Natural killer cell treated with Interleukin-12 subunit alpha and Interleukin-12 subunit beta and Interleukin-15 and Interleukin-18, amount 100 ng/mL, for 72 hours (primary cell): ENCODE results near the gene PRAMEF5. TPM values are rescaled to one million over a fixed set of nuclear protein-coding genes. Genes with fewer than 3 reads are reported as not detected.
"Not testable (repeated sequence)": the region's sequence is repeated elsewhere in the genome, so short reads cannot be mapped to it uniquely, and the experiment has no call there.

Experiments
- ATAC-seq, 2 donors: fragments of 150-1000 bp; cut with Tn5 transposase in 1 of 2; sonication (Bioruptor Pico), chemical (Tn5 transposase) in 1 of 2; 2 replicates each; pipeline ENCODE4 v1.10.0; 2021
- DNase-seq: peaks from one replicate; pipeline ENCODE4 v3.0.0; 2022; ENCODE audit warnings: low spot score
- H3K27ac Mint-ChIP-seq, 2 donors: 1 replicate in 1 of 2; 2 replicates in 1 of 2; pipeline ENCODE4 v1.8.0; 2022; ENCODE audit warnings: mixed read lengths in 2 of 2, mild to moderate bottlenecking in 1 of 2, moderate library complexity in 1 of 2
- H3K27me3 Mint-ChIP-seq, 2 donors: 1 replicate in 1 of 2; 2 replicates in 1 of 2; pipeline ENCODE4 v1.8.0; 2022; ENCODE audit warnings: mixed read lengths in 2 of 2
- H3K36me3 Mint-ChIP-seq: one replicate; pipeline ENCODE4 v1.8.0; 2022; ENCODE audit warnings: mixed read lengths
- H3K4me1 Mint-ChIP-seq, 2 donors: 1 replicate in 1 of 2; 2 replicates in 1 of 2; pipeline ENCODE4 v1.8.0; 2022; ENCODE audit warnings: low read depth in 2 of 2, mixed read lengths in 2 of 2, mild to moderate bottlenecking in 1 of 2
- H3K4me3 Mint-ChIP-seq: one replicate; pipeline ENCODE4 v1.8.0; 2022; ENCODE audit warnings: mixed read lengths
- H3K9me3 Mint-ChIP-seq: 2 replicates; pipeline ENCODE4 v1.8.0; 2022; ENCODE audit warnings: mixed read lengths
- total RNA-seq, 2 donors: library from RNA; stranded (reverse); gene quantifications; one replicate each; pipeline ENCODE4 v1.2.3, GENCODE V29; 2022

The PRAMEF5 gene
- total RNA-seq, 2 donors from 2014 or later = not detected

GRCh38 chr1:13237572-13237971 is 16.4 kb upstream of the PRAMEF5 start:
- H3K9me3 Mint-ChIP-seq, H3K4me3 Mint-ChIP-seq, H3K27ac Mint-ChIP-seq, H3K4me1 Mint-ChIP-seq, ATAC-seq, H3K36me3 Mint-ChIP-seq: not testable (repeated sequence)
- H3K27me3 Mint-ChIP-seq = peaks cover 4 to 17% of the 10 kb centered on the region in 2 donors
- DNase-seq = peak; percentile 56

- H3K36me3 Mint-ChIP-seq, H3K4me1 Mint-ChIP-seq, ATAC-seq, H3K27me3 Mint-ChIP-seq, H3K27ac Mint-ChIP-seq, H3K4me3 Mint-ChIP-seq, H3K9me3 Mint-ChIP-seq: not testable (repeated sequence)
- DNase-seq = peak; percentile 6
Observed at GRCh38 chr1:13239633-13240032, 14.4 kb upstream of the PRAMEF5 start.

- ATAC-seq, H3K36me3 Mint-ChIP-seq, H3K27ac Mint-ChIP-seq, H3K9me3 Mint-ChIP-seq, H3K4me1 Mint-ChIP-seq, H3K4me3 Mint-ChIP-seq, H3K27me3 Mint-ChIP-seq: not testable (repeated sequence)
- DNase-seq = peak; percentile 31
Observed at GRCh38 chr1:13243536-13244263, 10.3 kb upstream of the PRAMEF5 start.

- not testable (repeated sequence) for H3K27ac Mint-ChIP-seq, H3K4me3 Mint-ChIP-seq, H3K27me3 Mint-ChIP-seq, ATAC-seq, H3K9me3 Mint-ChIP-seq, DNase-seq, H3K4me1 Mint-ChIP-seq, H3K36me3 Mint-ChIP-seq
Observed at GRCh38 chr1:13245841-13246553, 8.0 kb upstream of the PRAMEF5 start.

- H3K27ac Mint-ChIP-seq, ATAC-seq, H3K9me3 Mint-ChIP-seq, H3K36me3 Mint-ChIP-seq, H3K27me3 Mint-ChIP-seq, H3K4me3 Mint-ChIP-seq, H3K4me1 Mint-ChIP-seq: not testable (repeated sequence)
- DNase-seq = peak; percentile 49
Observed at GRCh38 chr1:13246554-13246871, 7.5 kb upstream of the PRAMEF5 start.

- H3K4me1 Mint-ChIP-seq, H3K9me3 Mint-ChIP-seq, H3K27ac Mint-ChIP-seq, H3K4me3 Mint-ChIP-seq, H3K36me3 Mint-ChIP-seq, H3K27me3 Mint-ChIP-seq, DNase-seq: not testable (repeated sequence)
- peak; percentile 11 to 51 for ATAC-seq
Observed at GRCh38 chr1:13247122-13247521, 6.9 kb upstream of the PRAMEF5 start.

- ATAC-seq, H3K9me3 Mint-ChIP-seq, H3K36me3 Mint-ChIP-seq, H3K4me3 Mint-ChIP-seq, H3K4me1 Mint-ChIP-seq, H3K27ac Mint-ChIP-seq, DNase-seq, H3K27me3 Mint-ChIP-seq: not testable (repeated sequence)
Observed at GRCh38 chr1:13265124-13265523, 11.1 kb downstream of the PRAMEF5 start.

- H3K4me3 Mint-ChIP-seq, H3K4me1 Mint-ChIP-seq, H3K36me3 Mint-ChIP-seq, H3K27me3 Mint-ChIP-seq, H3K27ac Mint-ChIP-seq, H3K9me3 Mint-ChIP-seq, DNase-seq: not testable (repeated sequence)
- ATAC-seq = peak; percentile 32 to 43
Observed at GRCh38 chr1:13277016-13277415, 23.0 kb downstream of the PRAMEF5 start.

GRCh38 chr1:13279617-13280016 is 25.6 kb downstream of the PRAMEF5 start:
- DNase-seq, ATAC-seq, H3K36me3 Mint-ChIP-seq, H3K4me3 Mint-ChIP-seq, H3K27ac Mint-ChIP-seq, H3K9me3 Mint-ChIP-seq, H3K27me3 Mint-ChIP-seq, H3K4me1 Mint-ChIP-seq: not testable (repeated sequence)

- not testable (repeated sequence) for H3K4me3 Mint-ChIP-seq, H3K27me3 Mint-ChIP-seq, H3K36me3 Mint-ChIP-seq, DNase-seq, ATAC-seq, H3K4me1 Mint-ChIP-seq, H3K9me3 Mint-ChIP-seq, H3K27ac Mint-ChIP-seq
Observed at GRCh38 chr1:13285037-13285436, 31.0 kb downstream of the PRAMEF5 start, which contains the start of gene PRAMEF8. PRAMEF8 (minus strand) TSS chr1:13285137; CDS start chr1:13284091, 1,046 bp downstream.

GRCh38 chr1:13289030-13289429 is 35.0 kb downstream of the PRAMEF5 start:
- H3K27me3 Mint-ChIP-seq, H3K4me3 Mint-ChIP-seq, H3K27ac Mint-ChIP-seq, H3K36me3 Mint-ChIP-seq, H3K4me1 Mint-ChIP-seq, DNase-seq, H3K9me3 Mint-ChIP-seq: not testable (repeated sequence)
- peak in 1 of 2 donors; percentile 60 for ATAC-seq

GRCh38 chr1:13297216-13297931 is 43.4 kb downstream of the PRAMEF5 start:
- H3K36me3 Mint-ChIP-seq, DNase-seq, H3K4me1 Mint-ChIP-seq, H3K27ac Mint-ChIP-seq, H3K27me3 Mint-ChIP-seq, H3K4me3 Mint-ChIP-seq, H3K9me3 Mint-ChIP-seq, ATAC-seq: not testable (repeated sequence)

- not testable (repeated sequence) for H3K4me1 Mint-ChIP-seq, H3K36me3 Mint-ChIP-seq, H3K27me3 Mint-ChIP-seq, H3K9me3 Mint-ChIP-seq, H3K4me3 Mint-ChIP-seq, ATAC-seq, DNase-seq, H3K27ac Mint-ChIP-seq
Observed at GRCh38 chr1:13298699-13299098, 44.7 kb downstream of the PRAMEF5 start.

GRCh38 chr1:13302197-13302596 is 48.2 kb downstream of the PRAMEF5 start:
- H3K9me3 Mint-ChIP-seq, DNase-seq, H3K27me3 Mint-ChIP-seq, H3K4me3 Mint-ChIP-seq, ATAC-seq, H3K4me1 Mint-ChIP-seq, H3K36me3 Mint-ChIP-seq, H3K27ac Mint-ChIP-seq: not testable (repeated sequence)
